Ascending aorta (tissue), 2 donors: Measurements from ENCODE around the gene VANGL2. TPM values are rescaled to one million over a fixed set of nuclear protein-coding genes. Genes with fewer than 3 reads are reported as not detected.

Experiments used
- DNase-seq, 2 donors: peaks; one replicate each; pipeline ENCODE4 v3.0.0-alpha.2; 2019; ENCODE audit warnings: low spot score in 2 of 2
- H3K27ac ChIP-seq, 2 donors: fragments of 200-600 bp; sonication (generic); one replicate each; pipeline ENCODE4 v1.5.1; 2016 to 2017; ENCODE audit warnings: mild to moderate bottlenecking in 1 of 2
- H3K27me3 ChIP-seq: fragments of 200-600 bp; sonication (generic); one replicate; pipeline ENCODE4 v1.5.1; 2017
- H3K36me3 ChIP-seq, 2 donors: fragments of 200-600 bp; sonication (generic); one replicate each; pipeline ENCODE4 v1.5.1; 2016
- H3K4me1 ChIP-seq, 2 donors: fragments of 200-600 bp; sonication (generic); one replicate each; pipeline ENCODE4 v1.5.1; 2016 to 2017; ENCODE audit warnings: mild to moderate bottlenecking in 1 of 2
- H3K4me3 ChIP-seq, 2 donors: fragments of 200-600 bp; sonication (generic); one replicate each; pipeline ENCODE4 v1.5.1; 2016 to 2017; ENCODE audit warnings: mild to moderate bottlenecking in 1 of 2
- H3K9me3 ChIP-seq, 2 donors: fragments of 200-600 bp; sonication (generic); one replicate each; pipeline ENCODE4 v1.5.1; 2016
- CTCF ChIP-seq, 3 experiments: fragments of 200-600 bp in 2 of 3; fragments of 450-650 bp in 1 of 3; sonication (generic) in 2 of 3; IDR thresholded peaks; one replicate each; pipeline ENCODE4 v1.5.1; 2016 to 2019; ENCODE audit warnings: antibody characterized with exemption in 3 of 3, mild to moderate bottlenecking in 1 of 3, moderate library complexity in 1 of 3
- intact Hi-C: fragments of 100-400 bp; cut with DNase I; formaldehyde crosslinking; loops from one replicate; pipeline ENCODE4 v1.15.1; 2023
- total RNA-seq: library from RNA; depleted of rRNA; stranded (reverse); fragments of >200 nt; gene quantifications from one replicate; pipeline ENCODE4 v1.1.0, GENCODE V29; 2016

VANGL2 gene
- total RNA-seq, 1 donor from 2014 or later = 0.96 TPM

GRCh38 chr1:160455153-160455517 lies 54.8 kb downstream of the VANGL2 start:
- Histone ChIP-seq H3K4me3 (no peak overlapping the region), H3K27ac (no peak overlapping the region), H3K9me3 (no peaks in the 10 kb centered on the region), H3K27me3 (no peaks in the 10 kb centered on the region), H3K4me1 (no peaks in the 10 kb centered on the region), H3K36me3 (no peaks in the 10 kb centered on the region)
- no peak for DNase-seq
- no peak for TF ChIP-seq CTCF (IDR thresholded peaks at IDR 0.05)
- intact Hi-C loops = no loop called here

- Histone ChIP-seq H3K27me3 (no peaks in the 10 kb centered on the region), H3K27ac (no peak overlapping the region), H3K9me3 (no peaks in the 10 kb centered on the region), H3K36me3 (no peaks in the 10 kb centered on the region), H3K4me1 (no peaks in the 10 kb centered on the region), H3K4me3 (no peak overlapping the region)
- no peak for DNase-seq
- no peak for TF ChIP-seq CTCF (IDR thresholded peaks at IDR 0.05)
- intact Hi-C loops = no loop called here
These were observed 58.7 kb downstream of the VANGL2 start for GRCh38 chr1:160459056-160459455.

GRCh38 chr1:160459687-160460086 lies 59.3 kb downstream of the VANGL2 start:
- no peaks in the 10 kb centered on the region for H3K9me3 ChIP-seq
- intact Hi-C loops = no loop called here
- TF ChIP-seq CTCF (IDR thresholded peaks at IDR 0.05) = no peak
- no peaks in the 10 kb centered on the region for H3K36me3 ChIP-seq
- H3K27ac ChIP-seq = no peak overlapping the region
- H3K4me1 ChIP-seq = no peaks in the 10 kb centered on the region
- DNase-seq = no peak
- H3K4me3 ChIP-seq = no peak overlapping the region
- no peaks in the 10 kb centered on the region for H3K27me3 ChIP-seq

GRCh38 chr1:160460214-160460642 lies 59.9 kb downstream of the VANGL2 start:
- no peak overlapping the region for H3K4me3 ChIP-seq
- no peak overlapping the region for H3K27ac ChIP-seq
- no peaks in the 10 kb centered on the region for H3K27me3 ChIP-seq
- H3K4me1 ChIP-seq = no peaks in the 10 kb centered on the region
- no peak for TF ChIP-seq CTCF (IDR thresholded peaks at IDR 0.05)
- H3K36me3 ChIP-seq = no peaks in the 10 kb centered on the region
- intact Hi-C loops = no loop called here
- no peaks in the 10 kb centered on the region for H3K9me3 ChIP-seq
- DNase-seq = no peak

GRCh38 chr1:160460683-160461287 lies 60.4 kb downstream of the VANGL2 start:
- no peak overlapping the region for H3K27ac ChIP-seq
- H3K36me3 ChIP-seq = no peaks in the 10 kb centered on the region
- H3K4me1 ChIP-seq = no peaks in the 10 kb centered on the region
- DNase-seq = no peak
- intact Hi-C loops = no loop called here
- no peak for TF ChIP-seq CTCF (IDR thresholded peaks at IDR 0.05)
- H3K4me3 ChIP-seq = no peak overlapping the region
- H3K9me3 ChIP-seq = no peaks in the 10 kb centered on the region
- H3K27me3 ChIP-seq = no peaks in the 10 kb centered on the region

GRCh38 chr1:160465123-160465522 lies 64.8 kb downstream of the VANGL2 start:
- no peaks in the 10 kb centered on the region for H3K27me3 ChIP-seq
- no peak for DNase-seq
- H3K4me3 ChIP-seq = no peak overlapping the region
- no peaks in the 10 kb centered on the region for H3K4me1 ChIP-seq
- no peaks in the 10 kb centered on the region for H3K36me3 ChIP-seq
- no peaks in the 10 kb centered on the region for H3K9me3 ChIP-seq
- intact Hi-C loops = no loop called here
- H3K27ac ChIP-seq = no peak overlapping the region
- no peak for TF ChIP-seq CTCF (IDR thresholded peaks at IDR 0.05)
